SW 1271 (cell line): ENCODE data around the gene KRT2.

Experiments
- DNase-seq, 2 experiments: peaks; one replicate each; lab custom pipeline; 2025; lab: John Stamatoyannopoulos, UW

Gene KRT2

DNA sequence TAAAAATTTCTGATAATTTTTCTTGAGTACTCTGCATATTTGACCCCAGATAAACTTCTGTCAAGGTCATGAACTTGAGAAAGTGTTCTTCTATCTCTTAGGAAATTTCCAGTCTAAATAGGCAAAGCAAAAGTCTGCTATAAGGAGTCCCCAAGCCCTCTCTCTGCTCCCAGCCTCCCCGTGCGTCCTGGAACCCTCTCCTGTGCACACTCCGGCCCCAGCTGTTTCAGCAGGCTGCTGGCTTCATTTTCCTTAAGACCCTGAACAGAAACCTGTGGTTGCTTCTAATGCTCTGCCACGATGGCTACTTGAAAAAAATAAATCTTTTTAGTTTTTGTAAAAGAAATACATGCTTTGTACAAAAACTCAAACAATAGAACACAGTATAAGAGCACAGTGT is 14.7 kb downstream of the KRT2 start:
- no peak for DNase-seq

DNA sequence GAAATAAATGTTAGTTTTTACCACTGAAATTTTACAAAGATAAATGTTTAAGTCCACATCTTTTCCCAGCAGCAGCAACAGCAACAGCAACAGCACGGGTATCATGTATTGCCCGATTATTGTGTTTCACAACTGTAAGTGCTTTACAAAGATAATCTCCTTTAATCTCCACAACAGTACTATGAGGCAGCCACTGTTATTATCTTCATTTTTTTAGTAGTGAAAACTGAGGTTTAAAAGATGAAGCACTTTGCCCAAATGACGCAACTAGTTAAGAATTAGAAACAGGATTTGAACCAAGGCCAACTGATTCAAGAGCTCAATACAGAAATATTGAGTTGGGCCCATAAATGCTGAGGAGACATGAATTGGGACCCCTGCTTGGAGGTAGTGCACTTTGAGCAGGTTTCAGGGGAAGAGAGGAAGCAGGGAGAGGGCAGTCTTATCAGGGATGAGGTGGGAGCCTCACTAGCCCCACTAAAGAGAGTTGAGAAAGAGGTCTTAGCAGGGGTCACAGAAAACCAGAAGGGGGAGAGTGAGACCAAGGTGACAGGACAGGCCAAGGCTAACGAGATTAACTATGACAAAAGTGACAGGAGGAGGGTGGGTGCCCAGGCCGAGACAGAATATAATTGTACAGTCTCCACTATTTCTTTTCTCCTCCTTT is 15.3 kb downstream of the KRT2 start:
- DNase-seq: no peak

GRCh38 chr12:52636189-52636588 is 15.8 kb downstream of the KRT2 start:
- no peak for DNase-seq

DNA sequence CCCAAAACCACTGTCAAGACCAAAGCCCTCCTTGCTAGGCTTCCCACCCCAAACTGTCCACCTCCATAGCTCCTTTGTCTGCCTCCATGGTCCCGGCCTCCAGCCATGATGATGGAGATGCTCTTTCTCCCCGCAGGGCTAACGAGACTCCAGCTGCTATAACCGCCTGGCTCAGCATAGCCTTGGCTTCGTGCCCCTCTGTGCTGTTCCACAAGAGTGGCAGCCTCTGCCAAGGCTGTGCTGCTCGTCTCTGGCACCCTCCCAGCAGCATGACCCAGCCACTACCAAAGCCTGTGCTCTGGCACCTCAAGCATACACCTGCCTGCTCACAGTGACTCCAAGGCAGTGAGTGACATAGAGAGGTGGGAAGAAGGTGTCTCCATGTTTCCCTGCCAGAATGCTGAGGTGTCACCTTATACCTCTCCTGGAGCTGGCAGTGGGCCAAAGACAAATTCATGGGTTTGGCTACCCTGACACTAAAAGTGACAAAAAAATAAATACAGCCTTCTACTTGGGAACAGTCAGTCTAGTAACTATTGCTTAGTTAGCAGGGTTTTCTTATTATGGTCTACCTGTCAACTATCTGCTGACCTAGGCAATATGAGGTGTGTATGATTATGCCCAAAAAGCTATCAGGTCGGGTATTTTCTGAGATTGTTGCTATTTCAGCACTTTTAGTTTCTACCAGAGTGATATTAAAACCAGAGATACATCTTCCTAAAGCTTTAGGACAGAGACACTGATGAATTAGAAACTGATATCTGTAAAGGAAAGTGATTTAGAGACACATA is 17.6 kb downstream of the KRT2 start:
- DNase-seq: no peak

DNA sequence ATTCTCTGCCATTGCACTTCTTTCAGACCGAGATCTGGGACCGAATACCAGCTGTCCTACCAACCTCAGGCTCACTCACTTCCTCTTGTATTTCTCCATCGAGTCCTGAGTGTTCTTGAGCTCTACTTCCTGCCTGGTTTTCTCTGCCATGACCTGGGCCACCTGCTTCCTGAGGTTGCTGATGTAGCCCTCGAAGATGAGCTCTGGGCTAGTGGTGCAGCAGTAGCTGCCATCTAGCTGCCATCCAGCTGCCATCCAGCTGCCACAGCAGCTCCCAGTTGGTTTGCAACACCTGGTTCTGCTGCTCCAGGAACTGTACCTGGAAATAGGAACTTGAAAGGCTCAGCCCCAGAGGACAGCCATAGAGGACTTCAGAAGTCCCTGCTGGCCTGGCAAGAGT is 18.6 kb downstream of the KRT2 start:
- DNase-seq: no peak

DNA sequence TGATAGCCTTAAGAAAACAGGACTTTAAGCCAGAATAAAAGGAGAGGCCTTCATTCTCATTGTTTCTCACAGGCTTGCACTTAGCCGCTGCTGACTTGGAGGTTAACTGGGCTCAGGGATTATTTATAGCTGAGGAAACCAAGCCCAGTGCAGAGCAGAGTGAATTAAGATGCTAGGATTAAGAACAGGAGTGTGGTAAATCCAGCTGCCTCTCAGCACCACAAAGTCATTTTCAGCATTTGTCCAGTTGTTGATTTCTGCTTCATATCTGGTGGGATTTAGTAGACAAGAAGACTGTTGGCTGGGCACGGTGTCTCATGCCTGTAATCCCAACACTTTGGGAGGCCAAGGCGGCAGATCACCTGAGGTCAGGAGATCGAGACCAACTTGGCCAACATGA is 19.4 kb downstream of the KRT2 start:
- no peak for DNase-seq

DNA sequence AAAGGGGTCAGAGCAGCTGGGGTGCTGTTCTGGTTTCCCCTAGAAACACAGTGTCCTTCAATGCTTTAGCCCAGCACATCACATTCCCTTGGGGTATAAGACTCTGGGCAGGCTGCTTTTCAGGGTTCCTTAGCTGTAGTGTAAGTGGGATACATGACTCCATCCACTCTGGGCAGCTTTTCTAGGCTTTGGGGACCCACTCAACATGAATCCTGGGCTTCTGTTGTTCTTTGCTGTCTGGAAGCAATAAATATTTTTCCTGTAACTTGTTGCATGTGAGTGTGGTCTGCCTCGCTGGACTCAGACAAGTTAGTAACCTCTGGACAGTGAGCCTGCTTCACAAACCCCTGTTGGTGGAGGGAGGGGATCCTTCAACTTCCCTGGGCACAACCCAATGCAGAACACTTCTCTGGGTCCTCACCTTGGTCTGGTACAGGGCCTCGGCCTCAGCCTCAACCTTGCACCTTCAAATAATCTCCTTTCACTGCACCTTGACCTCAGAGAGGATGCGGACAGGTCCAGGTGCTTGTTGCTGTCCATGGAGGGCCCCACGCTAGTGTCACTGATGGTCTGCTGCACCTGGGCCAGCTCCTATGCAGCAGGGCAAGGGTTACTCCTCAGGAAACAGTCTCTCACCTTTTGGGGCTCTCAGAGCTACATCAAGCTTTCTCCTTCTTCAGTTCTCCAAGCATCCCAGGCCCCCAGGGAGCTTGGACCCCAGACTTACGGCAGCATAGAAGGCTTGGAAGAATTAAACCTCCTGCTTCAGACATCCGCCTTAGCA is 20.1 kb downstream of the KRT2 start:
- no peak for DNase-seq

DNA sequence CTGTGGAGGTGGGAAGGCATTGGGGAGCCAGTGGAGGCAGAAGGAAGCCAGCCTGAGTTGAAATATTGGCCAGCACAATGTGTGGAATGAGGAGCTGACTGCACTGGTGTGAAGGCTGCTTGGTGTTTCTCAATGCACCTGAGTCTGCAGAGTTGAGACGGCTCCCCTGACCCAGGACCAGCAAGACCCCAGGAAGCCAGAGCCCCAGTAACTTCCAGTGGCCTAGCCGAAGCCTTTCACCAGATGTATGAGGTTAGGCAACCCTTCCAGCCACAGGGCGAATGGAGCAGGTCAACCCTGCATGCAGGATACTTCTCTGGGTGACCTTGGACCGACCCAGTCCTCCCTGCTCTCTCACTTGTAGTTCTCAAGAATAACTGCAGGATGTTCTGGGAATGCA is 20.7 kb downstream of the KRT2 start:
- DNase-seq: no peak

- DNase-seq: no peak
Measured at GRCh38 chr12:52630599-52631200, 21.3 kb downstream of the KRT2 start.

GRCh38 chr12:52630008-52630500 is 22.0 kb downstream of the KRT2 start:
- DNase-seq: no peak

DNA sequence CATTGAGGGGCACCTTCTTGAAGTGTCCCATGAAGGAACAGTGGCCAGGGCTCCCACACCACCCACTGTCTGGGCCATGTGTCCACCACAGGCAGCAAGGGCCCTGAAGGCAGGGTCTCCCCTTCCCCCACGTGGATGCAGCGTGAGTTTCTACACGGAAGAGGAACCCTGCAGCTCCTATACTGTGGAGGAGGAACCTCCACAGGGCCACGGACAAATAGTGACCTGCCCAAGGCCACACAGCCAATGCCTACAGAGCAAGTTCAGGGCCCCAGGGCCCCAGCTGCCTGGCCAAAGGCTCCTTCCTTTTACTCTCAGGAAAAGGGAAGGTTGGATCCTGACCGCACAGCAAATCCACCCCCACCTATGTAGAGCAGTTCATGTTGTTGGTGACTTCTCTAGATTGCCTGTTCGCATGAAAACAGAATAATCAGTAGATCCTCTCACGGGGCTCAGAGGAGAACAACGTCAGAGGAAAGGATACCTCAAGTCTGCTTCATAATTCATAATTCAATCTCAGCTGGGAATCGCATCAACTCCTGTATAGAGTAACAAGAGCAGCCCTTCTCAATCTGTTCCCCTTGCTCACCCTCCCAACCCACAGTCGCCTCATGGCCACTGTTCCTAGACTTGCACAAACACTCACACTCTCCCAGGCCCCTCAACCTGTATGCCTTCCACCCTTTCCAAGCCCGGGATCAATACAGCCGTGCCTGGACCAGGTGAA is 22.6 kb downstream of the KRT2 start:
- no peak for DNase-seq

DNA sequence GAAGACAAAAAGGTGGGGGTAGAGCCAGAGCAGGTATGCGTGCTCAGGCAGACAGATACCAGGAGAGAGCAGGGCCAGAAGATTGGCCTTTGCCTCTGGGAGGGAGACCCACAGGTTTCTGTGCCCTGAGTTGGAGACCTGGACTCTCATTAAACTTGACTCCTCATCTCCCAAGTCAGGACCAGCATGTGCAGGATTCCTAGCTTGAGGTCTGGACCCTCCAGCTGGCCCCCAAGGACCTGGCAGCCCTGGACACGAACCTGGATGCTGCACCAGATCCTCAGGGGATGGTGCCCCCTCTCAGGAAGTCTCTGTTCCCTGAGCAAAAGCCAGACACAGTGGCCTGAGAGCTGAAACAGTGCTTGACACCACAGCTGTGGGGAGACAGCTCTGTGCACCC is 23.2 kb downstream of the KRT2 start:
- no peak for DNase-seq

DNA sequence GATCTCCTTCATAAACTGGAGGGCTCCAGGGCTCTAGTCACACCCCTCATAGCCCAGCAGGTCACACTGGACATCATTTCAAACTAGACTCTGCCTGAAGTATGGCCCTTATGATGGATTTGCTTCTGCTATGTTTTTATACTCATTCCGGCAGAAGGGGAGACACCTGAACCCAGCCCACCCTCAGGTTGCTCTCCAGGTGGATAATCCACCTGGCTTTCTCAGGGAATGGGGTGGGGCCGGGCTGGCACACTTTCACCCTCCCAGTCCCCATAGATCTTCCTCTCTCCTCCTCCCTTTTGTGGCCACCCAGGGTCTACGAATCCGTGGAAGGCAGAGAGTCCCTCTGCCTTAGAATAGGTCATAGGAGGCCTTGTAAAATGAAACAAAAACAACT is 23.9 kb downstream of the KRT2 start:
- no peak for DNase-seq

DNA sequence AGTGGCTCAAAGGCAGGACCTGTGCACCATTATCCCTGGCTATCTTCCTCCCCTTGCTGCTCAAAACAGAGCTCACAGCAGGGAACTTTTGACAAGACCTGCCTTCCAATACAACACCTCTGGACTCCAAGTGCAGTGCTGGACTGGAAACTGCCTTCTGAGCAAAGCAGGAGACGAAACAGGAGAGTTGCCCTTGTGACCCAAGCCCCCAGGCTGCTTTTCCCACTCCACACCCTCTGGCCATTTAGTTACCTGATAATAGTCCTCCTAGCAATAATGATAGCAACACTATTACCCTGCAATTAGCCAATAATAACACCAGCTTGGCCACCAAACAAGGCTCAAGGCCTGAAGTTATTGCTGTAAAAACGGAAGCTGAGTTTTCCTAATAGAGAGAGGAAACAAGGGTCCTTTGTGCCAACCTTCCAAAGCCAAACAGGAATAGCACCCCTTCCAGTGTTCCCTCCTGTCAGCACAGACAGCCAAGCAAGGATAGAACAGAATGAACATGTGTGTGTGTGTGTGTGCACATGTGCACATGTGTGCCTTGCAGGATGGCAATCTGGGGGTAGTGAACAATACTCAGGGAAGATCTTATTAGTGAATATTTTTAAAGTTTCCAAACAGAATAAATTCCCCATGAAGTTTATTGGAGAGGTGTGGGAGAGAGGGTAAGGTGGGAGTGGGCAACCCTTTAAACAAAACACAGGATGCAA is 24.5 kb downstream of the KRT2 start:
- no peak for DNase-seq

DNA sequence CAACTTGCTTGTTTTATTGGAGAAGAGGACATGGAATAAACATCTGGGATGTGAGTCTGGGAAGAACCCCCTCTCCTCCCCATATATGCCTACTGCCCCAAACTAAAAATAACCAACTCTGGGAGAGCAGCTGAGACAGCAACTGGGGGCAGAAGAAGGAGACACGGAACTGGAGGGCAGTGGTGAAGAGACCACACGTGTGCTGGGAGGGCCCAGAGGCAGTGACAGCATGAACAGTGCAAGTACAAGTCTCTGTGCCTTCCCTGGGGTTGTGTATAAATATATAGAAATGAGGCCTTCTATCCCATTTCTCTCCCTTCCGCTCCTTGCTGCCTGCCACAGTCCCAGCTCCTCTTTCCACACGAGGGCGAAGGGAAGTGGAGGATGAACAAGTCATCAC is 29.7 kb downstream of the KRT2 start:
- DNase-seq: no peak

GRCh38 chr12:52618866-52619265 is 33.1 kb downstream of the KRT2 start:
- DNase-seq: no peak

DNA sequence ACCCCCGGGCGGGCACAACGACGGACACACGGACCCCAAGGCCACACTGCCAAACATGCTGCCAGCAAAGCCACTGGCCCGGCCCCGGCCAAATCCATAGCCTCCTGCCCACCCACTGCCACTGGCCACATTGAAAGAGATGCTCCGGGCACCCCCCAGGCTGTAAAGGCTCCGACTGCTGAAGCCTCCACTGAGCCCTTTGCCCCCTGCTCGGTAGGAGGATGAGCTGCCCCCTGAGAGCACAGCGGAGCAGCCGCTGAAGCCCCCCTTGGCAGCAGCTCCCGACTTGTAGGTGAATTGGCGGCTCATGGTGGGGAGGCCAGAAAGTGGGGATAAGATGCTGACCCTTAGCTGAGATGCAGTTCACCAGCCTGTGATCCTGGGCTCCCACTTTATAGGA is 33.8 kb downstream of the KRT2 start, which contains the start of gene KRT73:
Gene KRT73, minus strand, starts transcription at position 344 of the 400 bp plus-strand sequence. Its CDS starts 35 bp downstream, at position 309.
- no peak for DNase-seq

- DNase-seq: no peak
Measured at GRCh38 chr12:52617403-52617785, 34.6 kb downstream of the KRT2 start.

DNA sequence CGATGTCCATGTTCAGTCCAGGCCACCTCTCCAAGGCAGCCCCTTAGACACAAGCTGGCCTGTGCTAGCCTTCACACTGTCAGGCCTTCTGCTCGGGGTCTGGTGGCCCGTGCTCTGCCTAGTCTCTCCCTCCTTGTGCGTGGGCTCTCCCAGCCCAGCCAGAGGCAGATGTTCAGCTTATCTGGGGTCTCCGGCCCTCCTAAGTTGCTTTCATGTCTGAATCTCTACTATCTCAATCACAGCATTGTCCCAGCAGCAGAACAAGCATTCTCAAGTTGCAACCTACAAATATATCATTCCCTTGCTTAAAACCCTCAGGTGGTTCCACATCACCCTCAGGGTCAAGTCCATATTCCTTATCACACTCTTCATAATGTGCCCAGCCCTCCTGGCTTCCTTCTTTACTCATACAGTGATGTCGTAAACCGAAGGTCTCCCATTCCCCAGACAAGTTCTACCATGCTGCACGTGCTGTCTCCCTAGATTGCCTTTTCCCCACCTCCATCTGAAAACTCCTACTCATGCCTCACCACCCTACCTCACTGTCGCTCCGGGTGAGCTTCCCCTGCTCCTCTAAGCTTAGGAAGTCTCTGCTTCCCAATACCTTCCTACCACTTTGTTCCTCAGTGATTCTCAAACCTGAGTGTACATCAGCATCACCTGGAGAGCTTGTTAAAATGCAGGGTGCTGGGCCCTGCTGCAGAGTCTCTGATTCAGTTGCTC is 35.2 kb downstream of the KRT2 start:
- no peak for DNase-seq

DNA sequence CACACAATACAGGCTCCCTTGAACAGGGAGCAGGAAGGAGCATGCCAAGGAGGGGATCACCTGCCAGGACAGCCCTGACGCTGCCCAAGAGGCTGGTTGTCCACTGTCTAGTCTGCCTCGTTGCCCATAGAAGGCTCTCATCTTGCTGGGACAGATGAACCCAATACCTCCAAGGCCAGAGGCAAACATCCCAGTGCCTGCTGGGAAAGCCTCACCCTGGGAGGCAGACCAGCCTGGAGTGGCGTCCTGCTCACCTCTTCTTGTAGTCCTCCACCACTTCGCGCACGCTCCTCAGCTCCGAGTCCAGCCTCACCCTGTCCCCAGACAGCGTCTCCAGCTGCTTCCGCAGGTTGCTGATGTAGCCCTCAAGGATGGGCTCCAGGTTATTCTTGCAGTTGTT is 36.1 kb downstream of the KRT2 start:
- DNase-seq: no peak
